Measurements from ENCODE around the gene RPL7A. TPM values are rescaled to one million over a fixed set of nuclear protein-coding genes. Genes with fewer than 3 reads are reported as not detected.
A peak's percentile ranks its signal among the peaks of the same experiment; 100 is the strongest.

The RPL7A gene
- total and polyA plus RNA-seq, 2 of the 13 experiments (the other 11 are each of a cell fraction or from before 2014, with no cell fraction given): 2,401 to 2,938 TPM

DNA sequence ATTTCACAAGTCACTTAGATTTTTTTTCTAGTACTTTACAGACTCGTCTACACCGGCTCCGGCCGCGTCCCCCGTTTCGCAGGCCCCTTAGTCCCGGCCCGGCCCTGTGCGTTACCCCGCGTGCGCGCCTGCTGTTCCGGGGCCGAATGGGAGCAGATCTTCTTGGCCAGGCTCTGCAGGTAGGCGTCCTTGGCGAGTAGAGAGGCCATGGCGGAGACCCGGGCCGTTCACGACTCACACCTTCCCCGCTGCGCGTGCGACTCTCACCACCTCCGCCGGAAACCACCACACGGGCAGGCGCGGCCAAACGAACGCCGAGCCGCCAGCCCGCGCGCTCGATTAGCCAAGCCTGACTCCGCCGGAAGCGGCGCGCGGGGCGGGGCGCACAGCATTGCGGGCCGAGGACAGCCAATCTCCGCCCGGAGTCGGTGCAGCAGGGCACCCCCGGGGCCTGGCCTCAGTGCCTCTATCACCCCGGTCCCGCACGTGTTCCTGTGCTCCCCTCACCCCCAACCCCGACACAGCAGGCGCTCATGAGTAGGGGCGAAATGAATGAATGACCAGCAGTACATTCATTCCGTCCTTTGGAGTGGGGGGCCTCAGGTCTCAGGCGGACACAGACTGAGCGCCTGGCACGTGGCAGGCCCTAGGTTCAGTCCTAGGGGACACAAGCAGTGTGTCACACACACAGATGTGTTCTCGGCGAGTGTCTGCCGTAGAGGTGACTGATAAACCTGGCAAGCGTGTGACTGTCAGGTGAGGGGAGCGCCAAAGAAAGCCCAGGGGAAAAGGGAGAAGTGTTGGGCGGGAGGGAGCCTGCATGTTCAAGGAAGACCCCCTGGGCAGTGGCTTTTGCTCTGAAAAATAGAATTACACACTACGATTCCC is 11.8 kb upstream of the RPL7A start, which contains the start of gene SURF6 (continued):
- TF ChIP-seq ZNF180 (CRISPR knock-in tag; IDR thresholded peaks at IDR 0.05; ENCODE audit: borderline replicate concordance, low read depth): no peak
- no peak for TF ChIP-seq RFX1 (IDR thresholded peaks at IDR 0.05)
- TF ChIP-seq PAF1 (CRISPR knock-in tag; IDR thresholded peaks at IDR 0.05): no peak
- TF ChIP-seq, protein P1, sequence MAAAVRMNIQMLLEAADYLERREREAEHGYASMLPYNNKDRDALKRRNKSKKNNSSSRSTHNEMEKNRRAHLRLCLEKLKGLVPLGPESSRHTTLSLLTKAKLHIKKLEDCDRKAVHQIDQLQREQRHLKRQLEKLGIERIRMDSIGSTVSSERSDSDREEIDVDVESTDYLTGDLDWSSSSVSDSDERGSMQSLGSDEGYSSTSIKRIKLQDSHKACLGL (CRISPR knock-in tag; IDR thresholded peaks at IDR 0.05): peak; percentile 98
- TF ChIP-seq KLF9 (CRISPR knock-in tag; IDR thresholded peaks at IDR 0.05; ENCODE audit: low read depth): peak; percentile 31; the same call in 1 of the 2 replicates
- no peak for TF ChIP-seq ZNF207 (IDR thresholded peaks at IDR 0.05; ENCODE audit: borderline replicate concordance)
- TF ChIP-seq, protein P2, sequence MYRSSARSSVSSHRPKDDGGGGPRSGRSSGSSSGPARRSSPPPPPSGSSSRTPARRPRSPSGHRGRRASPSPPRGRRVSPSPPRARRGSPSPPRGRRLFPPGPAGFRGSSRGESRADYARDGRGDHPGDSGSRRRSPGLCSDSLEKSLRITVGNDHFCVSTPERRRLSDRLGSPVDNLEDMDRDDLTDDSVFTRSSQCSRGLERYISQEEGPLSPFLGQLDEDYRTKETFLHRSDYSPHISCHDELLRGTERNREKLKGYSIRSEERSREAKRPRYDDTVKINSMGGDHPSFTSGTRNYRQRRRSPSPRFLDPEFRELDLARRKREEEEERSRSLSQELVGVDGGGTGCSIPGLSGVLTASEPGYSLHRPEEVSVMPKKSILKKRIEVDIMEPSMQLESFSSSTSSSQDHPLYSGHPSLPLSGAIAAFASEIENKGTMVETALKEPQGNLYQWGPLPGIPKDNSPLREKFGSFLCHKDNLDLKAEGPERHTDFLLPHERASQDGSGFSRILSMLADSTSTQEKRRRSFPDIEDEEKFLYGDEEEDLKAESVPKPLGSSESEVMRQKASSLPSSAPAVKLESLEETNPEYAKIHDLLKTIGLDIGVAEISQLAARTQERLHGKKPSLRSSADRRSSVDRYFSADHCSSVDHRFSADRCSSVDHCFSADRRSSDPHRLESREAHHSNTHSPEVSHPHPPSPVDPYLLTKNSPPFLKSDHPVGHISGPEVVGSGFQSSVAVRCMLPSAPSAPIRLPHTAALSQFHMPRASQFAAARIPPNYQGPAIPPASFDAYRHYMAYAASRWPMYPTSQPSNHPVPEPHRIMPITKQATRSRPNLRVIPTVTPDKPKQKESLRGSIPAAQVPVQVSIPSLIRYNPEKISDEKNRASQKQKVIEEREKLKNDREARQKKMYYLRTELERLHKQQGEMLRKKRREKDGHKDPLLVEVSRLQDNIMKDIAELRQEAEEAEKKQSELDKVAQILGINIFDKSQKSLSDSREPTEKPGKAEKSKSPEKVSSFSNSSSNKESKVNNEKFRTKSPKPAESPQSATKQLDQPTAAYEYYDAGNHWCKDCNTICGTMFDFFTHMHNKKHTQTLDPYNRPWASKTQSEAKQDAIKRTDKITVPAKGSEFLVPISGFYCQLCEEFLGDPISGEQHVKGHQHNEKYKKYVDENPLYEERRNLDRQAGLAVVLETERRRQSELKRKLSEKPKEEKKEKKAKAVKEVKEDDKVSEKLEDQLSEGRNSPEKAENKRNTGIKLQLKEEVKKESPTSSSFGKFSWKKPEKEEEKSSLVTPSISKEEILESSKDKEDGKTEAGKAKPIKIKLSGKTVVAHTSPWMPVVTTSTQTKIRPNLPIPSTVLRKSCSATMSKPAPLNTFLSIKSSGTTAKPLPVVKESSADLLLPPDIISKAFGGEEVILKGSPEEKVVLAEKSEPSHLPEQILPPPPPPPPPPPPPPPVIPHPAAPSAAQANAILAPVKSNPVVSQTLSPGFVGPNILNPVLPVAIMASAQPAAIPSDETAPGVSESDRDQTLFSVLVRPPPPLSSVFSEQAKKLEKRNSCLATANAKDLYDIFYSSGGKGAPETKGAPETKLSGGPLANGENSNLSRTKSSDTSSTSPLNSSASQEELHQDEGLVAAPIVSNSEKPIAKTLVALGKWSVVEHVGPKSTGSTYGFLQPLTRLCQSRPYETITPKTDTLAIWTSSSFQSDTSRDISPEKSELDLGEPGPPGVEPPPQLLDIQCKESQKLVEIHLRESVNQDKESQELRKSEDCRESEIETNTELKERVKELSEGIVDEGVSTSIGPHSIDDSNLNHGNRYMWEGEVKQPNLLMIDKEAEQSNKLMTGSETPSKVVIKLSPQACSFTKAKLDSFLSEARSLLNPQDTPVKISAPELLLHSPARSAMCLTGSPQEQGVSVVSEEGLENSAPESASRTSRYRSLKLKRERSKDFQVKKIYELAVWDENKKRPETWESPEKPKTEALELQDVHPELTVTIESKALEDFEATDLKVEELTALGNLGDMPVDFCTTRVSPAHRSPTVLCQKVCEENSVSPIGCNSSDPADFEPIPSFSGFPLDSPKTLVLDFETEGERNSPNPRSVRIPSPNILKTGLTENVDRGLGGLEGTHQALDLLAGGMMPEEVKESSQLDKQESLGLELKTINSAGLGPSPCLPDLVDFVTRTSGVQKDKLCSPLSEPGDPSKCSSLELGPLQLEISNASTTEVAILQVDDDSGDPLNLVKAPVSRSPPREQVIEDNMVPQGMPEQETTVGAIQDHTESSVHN (CRISPR knock-in tag; IDR thresholded peaks at IDR 0.05): peak; percentile 10; the same call in 1 of the 2 replicates
- TF ChIP-seq ZNF224 (CRISPR knock-in tag; IDR thresholded peaks at IDR 0.05): no peak; the same call in 1 of the 2 replicates
- no peak for TF ChIP-seq ZNF432 (CRISPR knock-in tag; IDR thresholded peaks at IDR 0.05; ENCODE audit: borderline replicate concordance)
- TF ChIP-seq KDM1A (CRISPR knock-in tag; IDR thresholded peaks at IDR 0.05): 0 out of 2 replicates have a peak, but pooled peaks have one; percentile 13
- peak; percentile 73; the same call in 1 of the 2 replicates for TF ChIP-seq MYNN (CRISPR knock-in tag; IDR thresholded peaks at IDR 0.05; ENCODE audit: low read depth)
- TF ChIP-seq, protein P3, sequence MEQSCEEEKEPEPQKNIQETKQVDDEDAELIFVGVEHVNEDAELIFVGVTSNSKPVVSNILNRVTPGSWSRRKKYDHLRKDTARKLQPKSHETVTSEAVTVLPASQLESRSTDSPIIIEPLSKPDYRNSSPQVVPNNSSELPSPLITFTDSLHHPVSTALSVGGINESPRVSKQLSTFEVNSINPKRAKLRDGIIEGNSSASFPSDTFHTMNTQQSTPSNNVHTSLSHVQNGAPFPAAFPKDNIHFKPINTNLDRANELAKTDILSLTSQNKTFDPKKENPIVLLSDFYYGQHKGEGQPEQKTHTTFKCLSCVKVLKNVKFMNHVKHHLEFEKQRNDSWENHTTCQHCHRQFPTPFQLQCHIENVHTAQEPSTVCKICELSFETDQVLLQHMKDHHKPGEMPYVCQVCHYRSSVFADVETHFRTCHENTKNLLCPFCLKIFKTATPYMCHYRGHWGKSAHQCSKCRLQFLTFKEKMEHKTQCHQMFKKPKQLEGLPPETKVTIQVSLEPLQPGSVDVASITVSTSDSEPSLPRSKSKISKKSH (CRISPR knock-in tag; IDR thresholded peaks at IDR 0.05; ENCODE audit: borderline replicate concordance): 0 out of 2 replicates have a peak, but pooled peaks have one; percentile 23
- TF ChIP-seq ZFP90 (CRISPR knock-in tag; IDR thresholded peaks at IDR 0.05; ENCODE audit: borderline replicate concordance): no peak; the same call in 1 of the 2 replicates
- peak; percentile 56; the same call in 1 of the 2 replicates for TF ChIP-seq ZBTB20 (CRISPR knock-in tag; IDR thresholded peaks at IDR 0.05; ENCODE audit: borderline replicate concordance, low read depth)
- TF ChIP-seq, protein P4, sequence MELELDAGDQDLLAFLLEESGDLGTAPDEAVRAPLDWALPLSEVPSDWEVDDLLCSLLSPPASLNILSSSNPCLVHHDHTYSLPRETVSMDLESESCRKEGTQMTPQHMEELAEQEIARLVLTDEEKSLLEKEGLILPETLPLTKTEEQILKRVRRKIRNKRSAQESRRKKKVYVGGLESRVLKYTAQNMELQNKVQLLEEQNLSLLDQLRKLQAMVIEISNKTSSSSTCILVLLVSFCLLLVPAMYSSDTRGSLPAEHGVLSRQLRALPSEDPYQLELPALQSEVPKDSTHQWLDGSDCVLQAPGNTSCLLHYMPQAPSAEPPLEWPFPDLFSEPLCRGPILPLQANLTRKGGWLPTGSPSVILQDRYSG (CRISPR knock-in tag; IDR thresholded peaks at IDR 0.05): peak; percentile 94
- TF ChIP-seq ZBTB42 (CRISPR knock-in tag; IDR thresholded peaks at IDR 0.05): no peak
- TF ChIP-seq SOX6 (IDR thresholded peaks at IDR 0.05): no peak
- peak; percentile 73; the same call in 1 of the 2 replicates for TF ChIP-seq SOX6 (CRISPR knock-in tag; IDR thresholded peaks at IDR 0.05)

All from HepG2 (cell line).